ENCODE results near the gene AIMP1.

Gene AIMP1

DNA sequence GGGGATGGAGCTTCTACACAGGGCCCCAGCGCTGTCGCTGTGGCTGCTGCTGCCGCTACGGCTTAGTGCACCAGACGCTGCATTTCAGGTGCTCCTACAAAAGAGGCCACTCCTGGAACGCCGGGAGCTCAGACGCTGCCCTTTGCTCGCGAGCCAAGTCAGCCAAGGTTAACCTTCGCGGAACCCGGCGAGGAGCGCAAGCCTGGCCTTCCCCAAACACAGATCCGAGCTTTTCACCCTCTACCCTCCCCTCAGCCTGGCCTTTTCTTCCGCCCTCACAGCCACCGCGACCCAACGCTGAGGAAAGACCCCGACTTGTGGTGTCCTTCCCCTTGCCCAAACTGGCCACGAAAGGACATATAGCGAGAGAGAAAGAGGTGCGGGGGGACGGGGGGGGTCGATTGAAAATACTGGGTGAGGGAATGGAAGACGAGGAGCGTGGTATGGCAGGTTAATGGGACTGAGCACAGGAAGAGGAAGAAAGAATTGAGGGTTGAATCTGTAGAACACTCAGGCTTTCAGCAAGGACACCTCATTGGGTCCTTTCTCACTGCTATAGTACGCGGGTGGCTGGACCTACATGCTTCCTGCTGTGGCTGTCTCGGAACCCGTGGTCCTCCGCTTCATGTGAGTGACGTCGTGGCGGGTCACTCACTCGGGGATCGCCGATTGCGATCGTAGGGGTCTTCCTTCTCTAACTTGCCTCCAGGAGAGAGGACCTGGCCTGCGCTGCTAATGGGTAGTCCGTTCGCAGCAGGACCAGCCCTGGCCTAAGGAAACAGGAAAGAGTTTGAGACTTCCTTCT, at the start of gene AIMP1, which contains the start of gene TBCK:
Gene AIMP1 (plus strand): TSS at position 583 of the 805 bp plus-strand sequence. CDS start 8,460 bp downstream, outside the sequence.
Gene TBCK (minus strand): TSS at position 242 of the 805 bp plus-strand sequence. CDS start 7,249 bp downstream, outside the sequence.
- DNase-seq (ENCODE audit: low read depth) = peak; percentile 82

DNA sequence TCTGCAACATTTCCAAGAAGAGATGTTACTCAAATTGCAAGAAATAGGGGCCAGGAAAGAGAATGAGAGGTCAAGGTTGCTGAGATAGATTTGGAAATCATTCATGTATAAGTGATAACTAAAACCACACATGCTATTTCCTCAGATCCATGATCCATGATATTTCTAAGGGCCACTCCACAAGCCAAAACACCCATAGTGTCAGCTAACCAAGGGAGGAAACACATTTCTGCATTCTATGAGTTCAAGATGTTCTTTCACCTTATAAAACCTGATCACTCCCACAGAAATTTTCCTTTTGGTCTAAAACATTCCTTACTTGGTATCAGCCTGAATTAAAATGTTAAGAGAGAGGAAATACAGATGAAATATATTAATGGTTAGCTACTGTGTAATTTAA, 47.6 kb upstream of the AIMP1 start:
- no peak for DNase-seq (ENCODE audit: low read depth)

DNA sequence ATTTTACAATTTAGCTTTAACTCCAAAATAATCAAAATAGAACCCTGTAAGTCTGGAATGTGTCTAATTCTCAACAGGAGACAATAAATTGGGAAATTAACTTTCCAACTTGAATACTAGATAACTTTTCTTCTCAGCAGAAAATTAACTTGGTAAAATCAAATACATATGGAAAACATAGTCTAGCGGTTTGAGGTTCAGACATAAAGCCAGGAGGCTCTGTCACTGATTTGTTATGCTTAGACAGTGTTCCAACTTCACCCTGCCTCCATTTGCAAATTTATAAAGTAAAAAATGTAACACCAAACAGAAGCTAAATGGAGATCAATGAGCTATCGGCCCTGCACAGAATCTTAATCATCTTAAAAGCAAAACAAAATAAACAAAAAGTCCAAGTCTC, 46.6 kb upstream of the AIMP1 start:
- DNase-seq (ENCODE audit: low read depth) = no peak

DNA sequence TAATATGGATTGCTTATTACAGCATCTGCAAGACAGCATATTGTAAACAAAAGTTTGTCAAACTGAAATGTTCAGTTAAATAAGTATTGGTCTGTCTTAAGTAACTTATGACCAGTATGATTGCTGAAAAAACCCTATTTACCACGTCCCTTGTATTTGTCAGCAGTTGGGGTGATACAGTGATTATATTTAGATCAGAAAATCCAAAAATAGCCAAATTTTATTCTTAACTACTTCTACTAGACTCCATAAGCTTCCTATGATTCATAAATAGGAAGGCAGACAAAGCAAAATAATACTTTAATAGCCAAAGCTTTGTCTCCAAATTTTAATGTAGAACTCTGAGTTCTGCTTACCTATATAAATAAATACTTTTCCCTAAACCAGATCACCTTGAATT, 45.6 kb upstream of the AIMP1 start:
- DNase-seq (ENCODE audit: low read depth) = no peak

DNA sequence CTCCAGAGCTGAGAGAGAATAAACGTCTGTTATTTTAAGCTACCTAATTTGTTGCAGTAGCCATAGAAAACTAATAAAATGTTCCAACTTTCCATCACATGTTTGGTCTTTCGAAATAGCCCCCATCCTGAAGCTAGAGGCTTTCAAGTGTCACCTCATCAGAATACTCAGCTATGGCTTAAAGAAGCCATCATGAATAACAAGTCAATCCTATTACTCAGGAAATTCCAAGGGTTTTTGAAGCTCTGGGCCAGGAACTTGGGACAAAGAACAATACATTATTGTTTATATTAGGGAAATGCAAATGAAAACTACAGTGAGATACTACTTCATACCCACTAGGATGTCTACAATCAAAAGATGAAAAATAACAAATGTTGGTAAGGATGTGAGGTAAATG, 42.5 kb upstream of the AIMP1 start:
- DNase-seq (ENCODE audit: low read depth) = no peak

DNA sequence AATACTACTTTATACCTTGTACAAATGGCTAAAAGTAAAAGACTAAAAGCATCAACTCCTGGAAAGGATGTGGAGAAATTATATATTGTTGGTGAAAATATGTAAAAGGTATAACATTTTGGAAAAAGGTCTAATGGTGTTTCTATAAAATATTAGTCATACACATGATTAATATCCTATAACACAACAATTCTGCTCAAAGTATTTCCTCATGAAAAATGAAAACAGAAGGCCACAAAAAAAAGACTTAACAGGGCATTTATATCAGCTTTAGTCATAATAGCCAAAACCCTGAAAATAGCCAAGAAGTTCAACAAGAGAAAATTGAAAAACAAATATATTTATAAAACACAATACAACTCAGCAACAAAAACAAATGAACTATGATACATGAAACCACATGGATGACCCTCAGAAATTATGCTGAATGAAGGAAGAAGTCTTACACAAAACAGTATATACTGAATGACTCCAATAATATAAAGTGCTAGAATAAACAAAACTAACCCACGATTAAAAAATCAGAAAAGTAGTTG, 39.1 kb upstream of the AIMP1 start:
- no peak for DNase-seq (ENCODE audit: low read depth)

DNA sequence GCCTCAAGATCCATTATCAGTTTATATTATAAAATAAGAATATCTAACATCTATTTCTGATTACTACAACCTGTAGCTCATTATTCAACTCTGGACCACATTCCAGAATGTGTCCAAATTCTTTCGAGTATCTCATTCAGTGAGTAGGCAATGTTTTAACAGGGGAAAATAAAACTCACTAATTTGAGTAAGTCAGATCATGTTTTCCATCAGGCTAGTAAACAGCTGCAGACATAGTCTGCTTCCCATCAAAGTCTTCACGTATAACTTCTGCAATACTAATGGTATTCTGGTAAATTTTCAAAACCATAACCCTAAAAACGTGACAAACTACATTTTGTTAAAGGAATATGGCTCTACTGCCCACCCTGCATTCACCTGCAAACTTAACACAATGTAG, 32.1 kb upstream of the AIMP1 start:
- no peak for DNase-seq (ENCODE audit: low read depth)

DNA sequence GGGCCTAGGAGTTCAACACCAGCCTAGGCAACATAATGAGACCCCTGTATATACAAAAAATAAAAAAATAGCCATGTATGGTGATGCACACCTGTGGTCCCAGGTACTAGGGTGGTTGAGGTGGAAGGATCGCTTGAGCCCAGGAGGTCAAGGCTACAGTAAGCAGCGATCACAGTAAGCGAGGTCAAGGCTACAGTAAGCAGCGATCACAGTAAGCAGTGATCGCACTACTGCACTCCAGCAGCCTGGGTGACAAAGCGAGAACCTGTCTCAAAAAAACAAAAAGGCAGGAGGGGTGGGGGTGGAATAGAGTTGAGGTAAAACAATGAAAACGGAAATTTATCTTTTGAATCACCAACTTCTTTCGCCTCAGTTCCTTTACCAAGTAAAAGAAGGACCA, 29.7 kb upstream of the AIMP1 start:
- no peak for DNase-seq (ENCODE audit: low read depth)

DNA sequence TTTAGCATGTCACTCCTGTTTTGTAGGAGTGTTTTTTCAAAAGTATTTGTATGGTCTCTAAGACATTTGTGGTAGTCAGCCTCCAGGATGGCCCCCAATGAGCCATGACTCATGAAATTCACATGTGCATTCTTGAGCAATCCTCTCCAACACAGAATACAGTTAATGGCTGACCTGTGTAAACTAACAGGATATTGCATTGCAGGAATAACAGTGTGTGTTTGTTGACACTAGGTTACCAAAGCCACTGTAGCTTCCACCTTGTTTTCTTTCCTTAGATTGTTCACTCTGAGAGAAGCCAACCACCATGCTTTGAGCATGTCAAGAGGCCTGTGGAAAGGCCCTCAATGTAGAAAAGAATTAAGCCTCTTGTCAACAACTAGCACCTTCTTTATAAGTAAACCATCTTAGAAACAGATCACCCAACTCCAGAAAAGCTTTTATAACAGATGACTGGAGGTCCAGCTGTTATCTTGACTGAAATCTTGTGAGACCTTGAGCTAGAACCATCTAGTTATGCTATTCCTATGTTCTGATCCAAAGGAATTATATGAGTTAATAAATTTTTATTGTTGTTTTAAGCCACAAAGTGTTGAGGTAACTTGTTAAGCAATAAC, 28.9 kb upstream of the AIMP1 start:
- DNase-seq (ENCODE audit: low read depth) = no peak

DNA sequence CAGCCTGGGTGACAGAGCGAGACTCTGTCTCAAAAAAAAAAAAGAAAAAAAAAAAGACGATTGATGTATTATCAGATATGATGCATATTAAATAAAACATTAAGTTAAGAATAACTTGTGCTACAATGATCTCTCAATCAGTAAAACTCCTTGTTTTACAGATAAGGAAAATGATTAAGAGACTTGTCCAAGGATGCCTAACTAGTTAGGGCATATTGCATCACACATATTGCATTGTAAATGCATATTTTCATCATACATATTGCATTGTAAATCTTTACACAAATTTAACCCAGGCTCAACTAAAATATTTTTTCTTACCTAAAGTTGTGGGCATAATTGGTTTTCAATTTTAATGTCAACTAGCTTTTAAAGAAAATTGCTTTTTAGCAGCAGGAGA, 26.6 kb upstream of the AIMP1 start:
- DNase-seq (ENCODE audit: low read depth) = no peak

DNA sequence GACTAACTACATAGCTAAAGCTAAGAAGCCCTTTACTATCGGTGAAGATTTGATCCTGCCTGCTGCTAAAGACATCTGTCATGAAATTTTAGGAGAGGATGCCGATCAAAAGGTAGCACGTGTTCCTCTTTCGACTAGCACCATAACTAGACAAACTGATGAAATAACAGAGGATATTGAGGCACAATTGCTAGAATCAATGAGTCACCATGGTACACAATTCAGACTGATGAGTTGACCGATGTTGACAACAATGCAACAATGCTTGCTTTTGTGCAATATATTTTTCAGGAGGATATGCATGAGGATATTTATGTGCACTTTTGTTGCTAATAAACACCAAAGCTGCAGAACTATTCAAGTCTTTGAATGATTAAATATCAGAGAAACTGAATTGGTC, 24.7 kb upstream of the AIMP1 start:
- no peak for DNase-seq (ENCODE audit: low read depth)

DNA sequence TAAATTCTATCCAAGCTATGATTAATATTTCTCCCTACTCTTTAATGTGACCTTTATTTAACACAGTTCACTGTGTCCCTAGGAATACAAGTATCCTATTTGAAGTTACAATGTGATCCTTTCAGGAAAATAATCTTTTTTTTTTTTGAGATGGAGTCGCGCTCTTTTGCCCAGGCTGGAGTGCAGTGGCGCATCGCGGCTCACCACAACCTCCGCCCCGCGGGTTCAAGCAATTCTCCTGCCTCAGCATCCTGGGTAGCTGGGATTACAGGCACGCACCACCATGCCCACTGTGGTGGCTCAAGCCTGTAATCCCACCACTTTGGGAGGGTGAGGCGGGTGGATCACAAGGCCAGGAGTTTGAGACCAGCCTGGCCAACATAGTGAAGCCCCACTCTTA, 22.3 kb upstream of the AIMP1 start:
- no peak for DNase-seq (ENCODE audit: low read depth)

DNA sequence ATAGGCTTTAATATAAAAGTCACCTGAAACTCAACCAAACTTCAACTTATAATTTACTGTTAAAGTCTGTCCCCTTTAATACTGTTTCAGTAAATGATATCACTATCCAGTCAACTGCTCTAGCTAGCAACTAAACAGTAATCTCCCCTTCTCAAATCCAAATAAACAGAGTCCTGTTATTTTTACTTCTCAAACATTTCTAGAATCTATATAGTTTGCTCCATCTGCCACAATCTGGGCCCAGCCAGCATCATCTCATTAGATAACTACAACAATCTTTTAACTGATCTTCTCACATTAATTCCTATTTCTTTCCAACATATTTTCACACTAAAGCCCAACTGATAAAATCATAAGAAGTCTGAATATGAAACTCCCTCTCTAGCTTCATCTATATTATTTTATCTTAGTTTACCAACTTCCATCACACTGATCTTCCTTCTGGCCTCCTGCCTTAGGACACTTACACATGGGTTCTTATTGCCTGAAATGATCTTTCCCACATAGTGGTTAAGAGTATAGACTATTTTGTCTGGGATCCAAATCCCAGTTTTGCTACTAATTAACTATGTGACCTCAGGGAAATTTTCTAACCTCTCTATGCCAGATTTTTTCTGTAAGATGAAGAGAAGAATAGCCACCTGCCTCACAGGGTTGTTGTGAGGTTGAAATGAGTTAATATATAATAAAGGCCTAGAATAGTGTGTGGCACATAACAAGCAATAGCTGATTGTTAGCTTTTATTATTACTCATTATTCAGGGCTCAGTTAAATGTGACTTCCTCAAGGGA, 18.9 kb upstream of the AIMP1 start:
- DNase-seq (ENCODE audit: low read depth) = no peak

DNA sequence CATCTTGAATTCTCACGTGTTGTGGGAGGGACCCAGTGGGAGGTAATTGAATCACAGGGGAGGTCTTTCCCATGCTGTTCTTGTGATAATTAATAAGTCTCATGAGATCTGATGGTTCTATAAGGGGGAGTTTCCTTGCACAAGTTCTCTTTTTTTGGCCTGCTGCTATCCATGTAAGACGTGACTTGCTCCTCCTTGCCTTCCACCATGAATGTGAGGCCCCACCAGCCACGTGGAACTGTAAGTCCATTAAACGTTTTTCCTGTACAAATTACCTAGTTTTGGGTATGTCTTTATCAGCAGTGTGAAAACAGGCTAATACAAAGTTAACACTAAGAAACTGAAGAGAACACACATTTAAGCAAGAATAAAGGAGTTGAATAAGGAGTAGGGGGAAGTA, 16.4 kb upstream of the AIMP1 start:
- no peak for DNase-seq (ENCODE audit: low read depth)

DNA sequence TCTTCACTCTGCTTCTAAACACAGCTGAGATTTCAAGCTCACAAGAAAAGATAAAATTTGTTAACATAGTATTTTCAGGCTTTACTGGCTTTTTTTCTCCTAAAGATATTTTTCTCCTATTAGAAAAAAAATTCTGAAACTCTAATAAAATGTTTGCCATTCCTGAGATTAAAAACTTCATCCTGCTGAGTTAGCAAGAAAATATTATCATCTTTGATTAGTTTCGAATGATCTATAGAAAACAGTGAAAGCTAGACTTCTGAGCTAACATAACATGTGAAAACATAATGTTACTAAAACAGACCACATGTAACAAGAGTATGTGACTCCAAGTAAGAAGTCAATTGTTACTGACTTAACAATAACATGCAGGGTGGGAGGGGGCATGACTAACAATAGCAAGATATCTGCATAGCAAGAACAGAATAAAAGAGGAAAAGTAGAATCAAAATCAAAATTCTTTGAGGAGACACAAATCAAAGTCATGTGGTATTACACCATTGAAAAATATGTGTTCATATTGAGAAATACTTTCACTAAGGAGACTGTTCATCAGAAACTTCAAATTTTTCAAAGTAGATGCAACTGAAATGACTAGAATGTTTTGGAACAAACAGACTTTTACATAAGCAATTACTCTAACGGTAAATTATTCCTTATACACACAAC, 14.8 kb upstream of the AIMP1 start:
- no peak for DNase-seq (ENCODE audit: low read depth)

DNA sequence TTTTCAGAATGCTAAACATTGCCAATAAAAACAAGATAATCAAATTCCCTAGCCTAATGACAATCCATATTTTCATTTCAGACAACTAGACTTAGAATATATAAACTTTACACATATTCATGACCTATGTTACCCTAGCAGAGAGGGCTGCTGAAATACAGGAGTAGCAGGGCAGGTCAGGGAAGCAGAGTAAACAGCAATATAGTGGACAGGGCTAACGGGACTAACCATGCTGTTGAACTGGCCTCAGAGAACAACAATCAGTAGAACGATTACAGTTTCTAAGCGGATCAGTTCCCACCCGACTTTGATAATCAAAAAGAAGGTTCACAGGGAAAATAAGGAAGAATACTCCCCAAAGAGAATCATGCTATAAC, 14.3 kb upstream of the AIMP1 start:
- no peak for DNase-seq (ENCODE audit: low read depth)

DNA sequence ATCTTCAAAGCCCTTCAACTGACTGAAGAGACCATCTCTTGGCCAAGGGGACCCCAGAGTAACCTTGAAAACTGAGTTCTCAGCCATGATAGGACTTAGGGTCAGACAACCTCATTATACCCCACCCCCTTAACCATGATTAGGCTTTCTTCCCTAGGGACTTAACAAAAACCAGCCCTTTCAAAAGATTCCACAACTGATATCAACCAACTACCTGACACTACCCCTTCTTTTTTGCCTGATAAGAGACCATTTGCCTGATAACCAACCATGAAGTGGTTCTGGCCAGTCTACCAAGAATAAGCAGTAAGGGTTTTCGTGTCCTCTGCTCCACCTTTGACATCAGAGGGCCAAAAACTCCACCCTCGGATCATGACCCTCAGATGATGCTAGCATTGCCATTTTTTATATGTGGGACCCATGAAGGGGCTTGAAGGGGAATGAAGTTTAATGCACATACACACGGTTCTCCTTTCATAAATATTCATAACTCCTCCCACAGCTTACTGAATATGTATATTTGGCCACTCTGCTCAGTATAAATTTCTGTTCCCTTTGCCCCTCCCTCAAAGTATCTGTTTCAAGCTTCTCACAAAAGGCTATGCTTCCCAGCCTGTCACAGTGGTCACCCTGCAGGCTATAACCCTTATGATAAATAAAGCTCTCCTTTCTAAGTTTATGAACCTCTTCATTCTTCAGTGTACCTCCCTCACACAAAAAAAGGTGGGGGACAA, 12.6 kb upstream of the AIMP1 start:
- no peak for DNase-seq (ENCODE audit: low read depth)

DNA sequence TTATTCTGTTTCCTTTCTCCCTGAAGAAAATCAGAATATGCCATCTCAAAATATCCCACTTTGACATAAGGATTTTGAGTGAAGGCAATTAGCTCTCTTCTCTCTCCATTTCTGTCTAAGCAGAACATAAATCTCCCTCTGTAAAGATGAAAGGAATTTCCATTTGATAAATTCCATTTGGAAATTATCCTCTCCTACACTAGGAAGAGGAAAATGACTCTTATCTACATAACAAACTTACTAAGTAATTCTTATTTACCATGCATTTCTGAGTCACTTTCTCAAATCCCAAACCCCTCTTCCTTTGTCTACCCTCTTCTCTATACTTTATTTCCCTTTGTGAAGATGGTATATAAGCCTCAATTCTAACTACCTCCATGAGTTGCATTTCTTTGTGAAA, 11.7 kb upstream of the AIMP1 start:
- no peak for DNase-seq (ENCODE audit: low read depth)

DNA sequence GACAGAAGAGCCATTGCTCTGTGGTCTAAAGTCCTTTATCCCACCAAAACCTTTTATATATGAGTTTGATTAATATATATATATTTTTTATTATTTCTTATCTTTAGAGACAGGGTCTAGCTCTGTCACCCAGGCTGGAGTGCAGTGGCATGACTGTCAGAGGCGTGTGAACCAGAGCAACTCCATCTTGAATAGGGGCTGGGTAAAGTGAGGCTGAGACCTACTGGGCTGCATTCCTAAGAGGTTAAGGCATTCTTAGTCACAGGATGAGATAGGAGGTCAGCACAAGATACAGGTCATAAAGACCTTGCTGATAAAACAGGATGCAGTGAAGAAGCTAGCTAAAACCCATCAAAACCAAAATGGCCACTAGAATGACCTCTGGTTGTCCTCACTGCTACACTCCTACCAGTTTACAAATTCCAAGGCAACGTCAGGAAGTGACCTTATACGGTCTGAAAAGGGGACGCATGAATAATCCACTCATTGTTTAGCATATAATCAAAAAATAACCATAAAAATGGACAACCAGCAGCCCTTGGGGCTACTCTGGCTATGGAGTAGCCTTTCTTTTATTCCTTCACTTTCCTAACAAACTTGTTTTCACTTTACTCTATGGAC, 10.8 kb upstream of the AIMP1 start:
- DNase-seq (ENCODE audit: low read depth) = no peak

DNA sequence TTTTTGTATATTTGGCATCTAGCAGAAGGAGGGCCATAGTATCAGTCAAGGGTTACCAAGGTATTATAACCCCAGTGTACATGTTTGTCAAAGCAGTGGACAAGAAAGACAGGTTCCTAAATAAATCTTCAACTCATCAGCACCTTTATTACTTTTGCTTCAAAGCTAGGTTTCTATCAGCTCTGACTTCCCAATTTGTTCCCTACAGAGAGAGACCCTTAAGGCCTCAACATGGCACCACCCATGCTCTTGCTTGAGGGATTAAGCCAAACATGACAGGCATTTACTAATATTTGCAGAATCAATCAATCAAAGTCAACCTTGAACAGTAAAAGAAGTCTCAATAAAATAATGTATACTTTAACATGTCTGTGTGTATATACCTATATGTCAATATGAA, 9.8 kb upstream of the AIMP1 start:
- DNase-seq (ENCODE audit: low read depth) = no peak

DNA sequence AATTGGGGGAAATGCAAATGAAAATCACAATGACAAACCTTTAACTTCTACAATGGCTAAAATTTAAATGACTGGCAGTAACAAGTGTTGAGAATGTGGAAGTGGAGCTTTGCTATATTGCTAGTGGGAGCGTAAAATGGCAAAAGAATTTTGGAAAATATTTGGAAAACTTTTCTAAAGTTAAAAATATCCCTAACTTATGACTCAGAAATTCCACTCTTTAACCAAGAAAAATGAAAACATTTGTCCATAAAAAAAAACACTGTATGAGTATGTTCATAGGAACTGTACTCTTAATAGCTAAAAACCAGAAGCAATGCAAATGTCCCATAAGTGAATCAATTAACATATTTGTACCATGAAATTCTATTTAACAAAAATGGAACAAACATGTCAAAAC, 4.0 kb upstream of the AIMP1 start:
- no peak for DNase-seq (ENCODE audit: low read depth)

Measured in stimulated activated CD4-positive, alpha-beta T cell treated with anti-CD3 and anti-CD28 coated beads, Interleukin-2, amount 100 ng/mL, for 4 hours (primary cell).